Gastrocnemius medialis (tissue), 4 donors: ENCODE data around the gene BICDL2. TPM values are rescaled to one million over a fixed set of nuclear protein-coding genes. Genes with fewer than 3 reads are reported as not detected.

ENCODE experiments used
- ATAC-seq, 2 donors: fragments of 150-250 bp; one replicate each; pipeline ENCODE4 v1.9.1; 2016
- DNase-seq, 2 donors: peaks; one replicate each; pipeline ENCODE4 v3.0.0-alpha.2; 2019
- H3K27ac ChIP-seq, 4 donors: fragments of 200-600 bp; sonication (generic); 1 replicate in 1 of 4; 2 replicates in 3 of 4; pipeline ENCODE4 v1.5.1; 2016 to 2018; ENCODE audit warnings: mild to moderate bottlenecking in 2 of 4, moderate library complexity in 1 of 4
- H3K27me3 ChIP-seq, 3 donors: fragments of 200-600 bp; sonication (generic) in 2 of 3; 1 replicate in 1 of 3; 2 replicates in 2 of 3; pipeline versions ENCODE4 v1.5.1 to v1.6.0; 2016 to 2019; ENCODE audit warnings: mild to moderate bottlenecking in 1 of 3, moderate library complexity in 1 of 3
- H3K36me3 ChIP-seq, 2 donors: fragments of 200-600 bp; sonication (generic) in 1 of 2; one replicate each; pipeline ENCODE4 v1.5.1; 2017 to 2018
- H3K4me1 ChIP-seq, 2 donors: fragments of 200-600 bp; sonication (generic) in 1 of 2; one replicate each; pipeline ENCODE4 v1.5.1; 2016 to 2017; ENCODE audit warnings: mild to moderate bottlenecking in 2 of 2
- H3K4me3 ChIP-seq, 4 donors: fragments of 200-600 bp; sonication (generic) in 3 of 4; 1 replicate in 1 of 4; 2 replicates in 3 of 4; pipeline ENCODE4 v1.5.1; 2016 to 2019; ENCODE audit warnings: mild to moderate bottlenecking in 2 of 4
- H3K9me3 ChIP-seq, 3 donors: fragments of 200-600 bp; sonication (generic) in 2 of 3; 1 replicate in 1 of 3; 2 replicates in 2 of 3; pipeline ENCODE4 v1.5.1; 2016 to 2019
- CTCF ChIP-seq, 5 experiments: fragments of 450-650 bp in 3 of 5; fragments of 200-600 bp in 2 of 5; sonication (generic) in 2 of 5; IDR thresholded peaks in 4 of 5; conservative IDR thresholded peaks in 1 of 5; 1 replicate in 4 of 5; 2 replicates in 1 of 5; pipeline ENCODE4 v1.5.1; 2016 to 2019; ENCODE audit warnings: antibody characterized with exemption in 5 of 5, mild to moderate bottlenecking in 3 of 5, moderate library complexity in 3 of 5
- POLR2A ChIP-seq, 2 donors: fragments of 450-650 bp; IDR thresholded peaks; one replicate each; pipeline ENCODE4 v1.6.1; 2017; ENCODE audit warnings: antibody characterized with exemption in 2 of 2, mild to moderate bottlenecking in 2 of 2, moderate library complexity in 2 of 2
- in situ Hi-C, 4 donors: fragments of 200-750 bp; cut with MboI; loops; one replicate each; pipeline versions ENCODE4 v1.15.0 to v1.8.0; 2017; ENCODE audit warnings: low sequenced_read_pairs in 4 of 4
- intact Hi-C: fragments of 100-400 bp; cut with DNase I; formaldehyde crosslinking; loops from one replicate; pipeline ENCODE4 v1.15.1; 2023; ENCODE audit warnings: low total_unique reads
- total RNA-seq, 4 donors: library from RNA; depleted of rRNA; stranded (reverse); fragments of >200 nt; gene quantifications; one replicate each; pipeline versions ENCODE4 v1.1.0 to v1.2.3, GENCODE V29; 2016

The BICDL2 gene
- total RNA-seq, 4 donors from 2014 or later: 0.32 TPM; not detected in 3

- Histone ChIP-seq H3K36me3 (no peaks in the 10 kb centered on the region), H3K27ac (no peak overlapping the region), H3K4me3 (no peak overlapping the region), H3K27me3 (peaks cover 31 to 34% (median 33%) of the 10 kb centered on the region in 3 donors), H3K4me1 (peaks cover 0 to 1% of the 10 kb centered on the region in 2 donors), H3K9me3 (no peaks in the 10 kb centered on the region)
- ATAC-seq (no peak), DNase-seq (no peak)
- intact Hi-C loops (no loop called here), in situ Hi-C loops (no loop called here)
- no peak for TF ChIP-seq CTCF (IDR thresholded peaks at IDR 0.05 in 4 of 5, conservative IDR thresholded peaks at IDR 0.05 in 1 of 5)
Measured at GRCh38 chr16:3051494-3051893, 14.8 kb upstream of the BICDL2 start.

- peaks cover 36 to 38% (median 36%) of the 10 kb centered on the region in 3 donors for H3K27me3 ChIP-seq
- no peak overlapping the region for H3K4me3 ChIP-seq
- H3K27ac ChIP-seq: no peak overlapping the region
Measured at GRCh38 chr16:3051009-3051408, 14.3 kb upstream of the BICDL2 start.

GRCh38 chr16:3050487-3050886 is 13.7 kb upstream of the BICDL2 start:
- H3K9me3 ChIP-seq: no peaks in the 10 kb centered on the region
- H3K4me1 ChIP-seq: peaks cover 0 to 11% of the 10 kb centered on the region in 2 donors
- intact Hi-C loops (no loop called here), in situ Hi-C loops (no loop called here)
- TF ChIP-seq POLR2A (IDR thresholded peaks at IDR 0.05) (no peak), CTCF (IDR thresholded peaks at IDR 0.05 in 4 of 5, conservative IDR thresholded peaks at IDR 0.05 in 1 of 5) (no peak)
- no peak overlapping the region for H3K4me3 ChIP-seq
- no peak overlapping the region for H3K27ac ChIP-seq
- peaks cover 41 to 42% (median 42%) of the 10 kb centered on the region in 3 donors for H3K27me3 ChIP-seq
- no peaks in the 10 kb centered on the region for H3K36me3 ChIP-seq
- DNase-seq (no peak), ATAC-seq (no peak)

More at GRCh38 chr16:3051009-3051408, 14.3 kb upstream of the BICDL2 start:
- H3K9me3 ChIP-seq: no peaks in the 10 kb centered on the region
- intact Hi-C loops: no loop called here
- ATAC-seq (no peak), DNase-seq (no peak)
- TF ChIP-seq POLR2A (IDR thresholded peaks at IDR 0.05) (no peak), CTCF (IDR thresholded peaks at IDR 0.05 in 4 of 5, conservative IDR thresholded peaks at IDR 0.05 in 1 of 5) (no peak)
- peaks cover 0 to 6% of the 10 kb centered on the region in 2 donors for H3K4me1 ChIP-seq
- no peaks in the 10 kb centered on the region for H3K36me3 ChIP-seq
- in situ Hi-C loops: no loop called here

GRCh38 chr16:3049921-3050481 is 13.3 kb upstream of the BICDL2 start:
- no peak for TF ChIP-seq CTCF (IDR thresholded peaks at IDR 0.05 in 4 of 5, conservative IDR thresholded peaks at IDR 0.05 in 1 of 5)
- peaks cover 0 to 15% of the 10 kb centered on the region in 2 donors for H3K4me1 ChIP-seq
- in situ Hi-C loops (no loop called here), intact Hi-C loops (no loop called here)
- peaks cover 46% of the 10 kb centered on the region in 3 donors for H3K27me3 ChIP-seq
- no peak for ATAC-seq
- H3K4me3 ChIP-seq: no peak overlapping the region
- no peaks in the 10 kb centered on the region for H3K9me3 ChIP-seq
- no peak overlapping the region for H3K27ac ChIP-seq
- DNase-seq: no peak
- no peaks in the 10 kb centered on the region for H3K36me3 ChIP-seq

GRCh38 chr16:3047387-3047720 is 10.6 kb upstream of the BICDL2 start:
- intact Hi-C loops: no loop called here
- Histone ChIP-seq H3K9me3 (no peaks in the 10 kb centered on the region), H3K4me3 (no peak overlapping the region), H3K27me3 (peaks cover 65 to 71% (median 68%) of the 10 kb centered on the region in 3 donors), H3K27ac (no peak overlapping the region), H3K36me3 (no peaks in the 10 kb centered on the region), H3K4me1 (peaks cover 0 to 15% of the 10 kb centered on the region in 2 donors)
- DNase-seq (no peak), ATAC-seq (no peak)
- in situ Hi-C loops: no loop called here
- TF ChIP-seq POLR2A (IDR thresholded peaks at IDR 0.05) (no peak), CTCF (IDR thresholded peaks at IDR 0.05 in 4 of 5, conservative IDR thresholded peaks at IDR 0.05 in 1 of 5) (no peak)
